Measurements from ENCODE around the gene KREMEN2.
"Not testable (repeated sequence)": the region's sequence is repeated elsewhere in the genome, so short reads cannot be mapped to it uniquely, and the experiment has no call there.

KREMEN2 gene

GRCh38 chr16:2963723-2964474 lies at the start of gene KREMEN2:
Gene KREMEN2 (plus strand): TSS chr16:2964275. CDS start chr16:2964521, 246 bp downstream.
- FAIRE-seq, result no peak

- no peak for FAIRE-seq
These were observed 48.7 kb upstream of the KREMEN2 start for GRCh38 chr16:2915196-2915929.

GRCh38 chr16:2919511-2920255 lies 44.4 kb upstream of the KREMEN2 start:
- no peak for FAIRE-seq

- FAIRE-seq, result no peak
These were observed 40.6 kb upstream of the KREMEN2 start for GRCh38 chr16:2923481-2923880.

GRCh38 chr16:2924901-2925755 lies 38.9 kb upstream of the KREMEN2 start:
- no peak for FAIRE-seq

- no peak for FAIRE-seq
These were observed 38.0 kb upstream of the KREMEN2 start for GRCh38 chr16:2925951-2926649.

GRCh38 chr16:2926650-2926999 lies 37.5 kb upstream of the KREMEN2 start:
- no peak for FAIRE-seq

GRCh38 chr16:2927010-2927646 lies 36.9 kb upstream of the KREMEN2 start:
- FAIRE-seq, result no peak

GRCh38 chr16:2928151-2928550 lies 35.9 kb upstream of the KREMEN2 start:
- not testable (repeated sequence) for FAIRE-seq

GRCh38 chr16:2928796-2929195 lies 35.3 kb upstream of the KREMEN2 start:
- no peak for FAIRE-seq

GRCh38 chr16:2929693-2930092 lies 34.4 kb upstream of the KREMEN2 start:
- FAIRE-seq, result no peak

- FAIRE-seq, result no peak
These were observed 33.8 kb upstream of the KREMEN2 start for GRCh38 chr16:2930236-2930635.

- not testable (repeated sequence) for FAIRE-seq
These were observed 32.7 kb upstream of the KREMEN2 start for GRCh38 chr16:2931231-2931914.

GRCh38 chr16:2933136-2933535 lies 30.9 kb upstream of the KREMEN2 start:
- no peak for FAIRE-seq

GRCh38 chr16:2933701-2934100 lies 30.4 kb upstream of the KREMEN2 start:
- no peak for FAIRE-seq

GRCh38 chr16:2934450-2934849 lies 29.6 kb upstream of the KREMEN2 start:
- FAIRE-seq, result no peak

GRCh38 chr16:2936436-2937011 lies 27.6 kb upstream of the KREMEN2 start:
- no peak for FAIRE-seq

GRCh38 chr16:2937170-2937569 lies 26.9 kb upstream of the KREMEN2 start:
- FAIRE-seq, result no peak

- FAIRE-seq, result no peak
These were observed 25.9 kb upstream of the KREMEN2 start for GRCh38 chr16:2938206-2938605.

GRCh38 chr16:2939968-2940367 lies 24.1 kb upstream of the KREMEN2 start:
- no peak for FAIRE-seq
